HUES48 (cell line): ENCODE data around the gene HK1.

ENCODE experiments used
- H3K27ac ChIP-seq: one replicate; pipeline ENCODE4 v1.7.0; 2013; ENCODE audit warnings: low read depth, low read length, inconsistent platforms
- H3K27me3 ChIP-seq: 2 replicates; pipeline ENCODE4 v1.6.1; 2013; ENCODE audit warnings: mild to moderate bottlenecking, low read length; ENCODE audit not compliant: control insufficient read depth, insufficient read depth
- H3K36me3 ChIP-seq: 2 replicates; pipeline ENCODE4 v1.6.1; 2013; ENCODE audit warnings: low read length; ENCODE audit not compliant: control insufficient read depth, insufficient read depth
- H3K4me1 ChIP-seq: 2 replicates; pipeline ENCODE4 v1.6.1; 2013; ENCODE audit warnings: mild to moderate bottlenecking, low read length; ENCODE audit not compliant: control insufficient read depth, insufficient read depth
- H3K4me3 ChIP-seq: 2 replicates; pipeline ENCODE4 v1.5.1; 2013; ENCODE audit warnings: mild to moderate bottlenecking, low read depth, low read length
- H3K9ac ChIP-seq: 2 replicates; pipeline ENCODE4 v1.6.1; 2013; ENCODE audit warnings: mild to moderate bottlenecking, low read depth, low read length, moderate library complexity
- H3K9me3 ChIP-seq: 2 replicates; pipeline ENCODE4 v1.6.1; 2013; ENCODE audit warnings: low read length; ENCODE audit not compliant: control insufficient read depth, insufficient read depth

Gene HK1

GRCh38 chr10:69377191-69377590, 98.9 kb downstream of the HK1 start:
- H3K27me3 ChIP-seq, result no peaks in the 10 kb centered on the region
- peaks cover 14% of the 10 kb centered on the region for H3K4me1 ChIP-seq
- H3K36me3 ChIP-seq, result peaks cover 80% of the 10 kb centered on the region
- H3K9me3 ChIP-seq, result no peaks in the 10 kb centered on the region
- no peak overlapping the region for H3K9ac ChIP-seq
- H3K4me3 ChIP-seq, result no peak overlapping the region
- H3K27ac ChIP-seq, result no peak overlapping the region

GRCh38 chr10:69377933-69378332, 99.6 kb downstream of the HK1 start:
- Histone ChIP-seq H3K4me1 (peaks cover 14% of the 10 kb centered on the region), H3K9ac (no peak overlapping the region), H3K4me3 (no peak overlapping the region), H3K9me3 (no peaks in the 10 kb centered on the region), H3K27ac (no peak overlapping the region), H3K27me3 (no peaks in the 10 kb centered on the region), H3K36me3 (peaks cover 84% of the 10 kb centered on the region)

GRCh38 chr10:69379800-69380199, 101.5 kb downstream of the HK1 start:
- H3K27ac ChIP-seq, result no peak overlapping the region
- H3K4me3 ChIP-seq, result no peak overlapping the region
- no peak overlapping the region for H3K9ac ChIP-seq
- H3K36me3 ChIP-seq, result peaks cover 86% of the 10 kb centered on the region
- peaks cover 11% of the 10 kb centered on the region for H3K4me1 ChIP-seq
- no peaks in the 10 kb centered on the region for H3K27me3 ChIP-seq
- no peaks in the 10 kb centered on the region for H3K9me3 ChIP-seq

GRCh38 chr10:69382382-69383117, 104.3 kb downstream of the HK1 start:
- no peaks in the 10 kb centered on the region for H3K4me1 ChIP-seq
- peaks cover 93% of the 10 kb centered on the region for H3K36me3 ChIP-seq
- no peaks in the 10 kb centered on the region for H3K9me3 ChIP-seq
- H3K4me3 ChIP-seq, result no peak overlapping the region
- no peaks in the 10 kb centered on the region for H3K27me3 ChIP-seq
- no peak overlapping the region for H3K27ac ChIP-seq
- H3K9ac ChIP-seq, result no peak overlapping the region

GRCh38 chr10:69383558-69383957, 105.3 kb downstream of the HK1 start:
- Histone ChIP-seq H3K27ac (no peak overlapping the region), H3K4me3 (no peak overlapping the region), H3K36me3 (peaks cover 93% of the 10 kb centered on the region), H3K4me1 (no peaks in the 10 kb centered on the region), H3K27me3 (no peaks in the 10 kb centered on the region), H3K9me3 (no peaks in the 10 kb centered on the region), H3K9ac (no peak overlapping the region)

- Histone ChIP-seq H3K9me3 (no peaks in the 10 kb centered on the region), H3K9ac (no peak overlapping the region), H3K27ac (no peak overlapping the region), H3K4me3 (no peak overlapping the region), H3K4me1 (peaks cover 4% of the 10 kb centered on the region), H3K36me3 (peaks cover 94% of the 10 kb centered on the region), H3K27me3 (no peaks in the 10 kb centered on the region)
These were observed 106.0 kb downstream of the HK1 start for GRCh38 chr10:69384320-69384719.

GRCh38 chr10:69385454-69386350, 107.4 kb downstream of the HK1 start:
- H3K4me3 ChIP-seq, result no peak overlapping the region

GRCh38 chr10:69387500-69387899, 109.2 kb downstream of the HK1 start:
- Histone ChIP-seq H3K9ac (no peak overlapping the region), H3K4me1 (peaks cover 25% of the 10 kb centered on the region), H3K27me3 (no peaks in the 10 kb centered on the region), H3K9me3 (no peaks in the 10 kb centered on the region), H3K36me3 (peaks cover 80% of the 10 kb centered on the region), H3K4me3 (no peak overlapping the region), H3K27ac (no peak overlapping the region)

More at GRCh38 chr10:69385454-69386350, 107.4 kb downstream of the HK1 start:
- Histone ChIP-seq H3K4me1 (peaks cover 17% of the 10 kb centered on the region), H3K27ac (no peak overlapping the region), H3K9ac (no peak overlapping the region), H3K36me3 (peaks cover 81% of the 10 kb centered on the region), H3K27me3 (no peaks in the 10 kb centered on the region), H3K9me3 (no peaks in the 10 kb centered on the region)

- Histone ChIP-seq H3K9ac (no peak overlapping the region), H3K4me1 (peaks cover 25% of the 10 kb centered on the region), H3K4me3 (no peak overlapping the region), H3K36me3 (peaks cover 75% of the 10 kb centered on the region), H3K9me3 (no peaks in the 10 kb centered on the region), H3K27me3 (no peaks in the 10 kb centered on the region), H3K27ac (no peak overlapping the region)
These were observed 110.2 kb downstream of the HK1 start for GRCh38 chr10:69388488-69388887.

GRCh38 chr10:69389827-69390490, 111.7 kb downstream of the HK1 start:
- Histone ChIP-seq H3K4me1 (peaks cover 25% of the 10 kb centered on the region), H3K27me3 (no peaks in the 10 kb centered on the region), H3K9ac (peak overlapping the region; percentile 11; the same call in 1 of the 2 replicates), H3K27ac (peak overlapping the region; percentile 90), H3K4me3 (no peak overlapping the region), H3K36me3 (peaks cover 75% of the 10 kb centered on the region), H3K9me3 (no peaks in the 10 kb centered on the region)
